Activated T-cell treated with anti-CD3 and anti-CD28 coated beads, Interleukin-2, amount 50 U/mL, for 72 hours (primary cell): ENCODE results near the gene AMMECR1. TPM values are rescaled to one million over a fixed set of nuclear protein-coding genes. Genes with fewer than 3 reads are reported as not detected.
A peak's percentile ranks its signal among the peaks of the same experiment; 100 is the strongest.
"Not testable (repeated sequence)": the region's sequence is repeated elsewhere in the genome, so short reads cannot be mapped to it uniquely, and the experiment has no call there.

Experiments
- ATAC-seq, 2 donors: fragments of 150-1000 bp; cut with Tn5 transposase; replicated peaks in 1 of 2; 2 replicates each; pipeline ENCODE4 v1.10.0; 2021; ENCODE audit warnings: moderate library complexity in 2 of 2, mild to moderate bottlenecking in 1 of 2
- DNase-seq, 2 donors: peaks; one replicate each; pipeline ENCODE4 v3.0.0; 2021 to 2022; ENCODE audit warnings: mixed read lengths in 1 of 2
- H3K27ac Mint-ChIP-seq: one replicate; pipeline ENCODE4 v1.8.0; 2022; ENCODE audit warnings: mild to moderate bottlenecking, moderate library complexity, mixed read lengths
- H3K27me3 Mint-ChIP-seq: one replicate; pipeline ENCODE4 v1.8.0; 2022; ENCODE audit warnings: low read depth, mixed read lengths
- H3K36me3 Mint-ChIP-seq, 2 donors: one replicate each; pipeline ENCODE4 v1.8.0; 2022; ENCODE audit warnings: mixed read lengths in 2 of 2, mild to moderate bottlenecking in 1 of 2; ENCODE audit not compliant: insufficient read depth in 2 of 2
- H3K4me1 Mint-ChIP-seq: one replicate; pipeline ENCODE4 v1.8.0; 2022; ENCODE audit warnings: low read depth, mixed read lengths
- H3K4me3 Mint-ChIP-seq, 2 donors: one replicate each; pipeline ENCODE4 v1.8.0; 2022; ENCODE audit warnings: mild to moderate bottlenecking in 2 of 2, mixed read lengths in 2 of 2, moderate library complexity in 2 of 2
- H3K9me3 Mint-ChIP-seq, 2 donors: one replicate each; pipeline ENCODE4 v1.8.0; 2022; ENCODE audit warnings: mixed read lengths in 2 of 2
- total RNA-seq, 2 donors: library from RNA; stranded (reverse); gene quantifications; one replicate each; pipeline ENCODE4 v1.2.3, GENCODE V29; 2022

AMMECR1 gene
- total RNA-seq, result 10 to 100 TPM; 12.8 to 15.9 TPM

- H3K27ac Mint-ChIP-seq, result peak within 1 kb of the TSS; percentile 90
- peak within 1 kb of the TSS; percentile 92 to 93 for H3K4me3 Mint-ChIP-seq
- peaks cover 19% of the 10 kb centered on the region for H3K4me1 Mint-ChIP-seq
- H3K9me3 Mint-ChIP-seq, result no peaks in the 10 kb centered on the region
- ATAC-seq, result peak; percentile 87 to 92
- peaks cover 32% of the 10 kb centered on the region for H3K27me3 Mint-ChIP-seq
- H3K36me3 Mint-ChIP-seq, result no peaks in the 10 kb centered on the region
- peak; percentile 81 to 82 for DNase-seq
Observed at GRCh38 chrX:110317820-110318663, at the start of gene AMMECR1. TSS of gene AMMECR1 (minus strand) at chrX:110318085. CDS start at chrX:110318071, 14 bp downstream.

- Mint-ChIP-seq H3K9me3 (no peaks in the 10 kb centered on the region), H3K27me3 (peaks cover 12% of the 10 kb centered on the region), H3K36me3 (no peaks in the 10 kb centered on the region), H3K4me1 (no peaks in the 10 kb centered on the region), H3K4me3 (no peak overlapping the region), H3K27ac (no peak overlapping the region)
- ATAC-seq (no peak), DNase-seq (no peak)
Observed at GRCh38 chrX:110363244-110363643, 45.4 kb upstream of the AMMECR1 start.

GRCh38 chrX:110359273-110359672 is 41.4 kb upstream of the AMMECR1 start:
- H3K36me3 Mint-ChIP-seq, result no peaks in the 10 kb centered on the region

GRCh38 chrX:110358548-110358947 is 40.7 kb upstream of the AMMECR1 start, which contains the start of gene RTL9:
TSS of gene RTL9 (plus strand) at chrX:110358848. CDS start at chrX:110450618, 91,770 bp downstream.
- no peak for DNase-seq
- Mint-ChIP-seq H3K36me3 (no peaks in the 10 kb centered on the region), H3K27ac (no peak within 1 kb of the TSS), H3K9me3 (no peaks in the 10 kb centered on the region), H3K27me3 (peaks cover 15% of the 10 kb centered on the region), H3K4me1 (no peaks in the 10 kb centered on the region), H3K4me3 (no peak within 1 kb of the TSS)
- no peak for ATAC-seq

More at GRCh38 chrX:110359273-110359672, 41.4 kb upstream of the AMMECR1 start:
- no peak for ATAC-seq
- H3K4me3 Mint-ChIP-seq, result no peak overlapping the region
- DNase-seq, result no peak
- H3K27ac Mint-ChIP-seq, result no peak overlapping the region
- peaks cover 15% of the 10 kb centered on the region for H3K27me3 Mint-ChIP-seq
- no peaks in the 10 kb centered on the region for H3K9me3 Mint-ChIP-seq
- no peaks in the 10 kb centered on the region for H3K4me1 Mint-ChIP-seq

GRCh38 chrX:110346681-110347080 is 28.8 kb upstream of the AMMECR1 start:
- ATAC-seq (no peak), DNase-seq (no peak)
- Mint-ChIP-seq H3K4me3 (no peak overlapping the region), H3K27ac (no peak overlapping the region), H3K4me1 (peaks cover 1% of the 10 kb centered on the region), H3K36me3 (peaks cover 0 to 5% of the 10 kb centered on the region in 2 donors), H3K27me3 (peaks cover 8% of the 10 kb centered on the region), H3K9me3 (no peaks in the 10 kb centered on the region)

- Mint-ChIP-seq H3K27ac (peak overlapping the region; percentile 97), H3K27me3 (peaks cover 9% of the 10 kb centered on the region), H3K9me3 (no peaks in the 10 kb centered on the region), H3K36me3 (peaks cover 0 to 5% of the 10 kb centered on the region in 2 donors), H3K4me3 (peak overlapping the region; percentile 25 to 53), H3K4me1 (peaks cover 12% of the 10 kb centered on the region)
- peak; percentile 98 to 100 for ATAC-seq
- DNase-seq, result peak in 1 of 2 donors; percentile 19
Observed at GRCh38 chrX:110341189-110342035, 23.5 kb upstream of the AMMECR1 start.

GRCh38 chrX:110338935-110339334 is 21.1 kb upstream of the AMMECR1 start:
- peaks cover 12% of the 10 kb centered on the region for H3K4me1 Mint-ChIP-seq
- peaks cover 0 to 5% of the 10 kb centered on the region in 2 donors for H3K36me3 Mint-ChIP-seq
- H3K4me3 Mint-ChIP-seq, result no peak overlapping the region
- no peak overlapping the region for H3K27ac Mint-ChIP-seq
- no peaks in the 10 kb centered on the region for H3K9me3 Mint-ChIP-seq
- peaks cover 19% of the 10 kb centered on the region for H3K27me3 Mint-ChIP-seq
- ATAC-seq, result no peak
- no peak for DNase-seq

GRCh38 chrX:110333458-110333857 is 15.6 kb upstream of the AMMECR1 start:
- H3K4me3 Mint-ChIP-seq, DNase-seq, H3K4me1 Mint-ChIP-seq, H3K27ac Mint-ChIP-seq, ATAC-seq, H3K9me3 Mint-ChIP-seq, H3K36me3 Mint-ChIP-seq: not testable (repeated sequence)
- peaks cover 19% of the 10 kb centered on the region for H3K27me3 Mint-ChIP-seq

GRCh38 chrX:110331444-110332030 is 13.7 kb upstream of the AMMECR1 start:
- no peaks in the 10 kb centered on the region for H3K36me3 Mint-ChIP-seq
- no peaks in the 10 kb centered on the region for H3K9me3 Mint-ChIP-seq
- no peak overlapping the region for H3K27ac Mint-ChIP-seq
- H3K27me3 Mint-ChIP-seq, result peaks cover 10% of the 10 kb centered on the region
- no peak for ATAC-seq
- no peak for DNase-seq
- H3K4me1 Mint-ChIP-seq, result no peaks in the 10 kb centered on the region
- no peak overlapping the region for H3K4me3 Mint-ChIP-seq

GRCh38 chrX:110328613-110329012 is 10.7 kb upstream of the AMMECR1 start:
- not testable (repeated sequence) for H3K9me3 Mint-ChIP-seq, ATAC-seq, H3K27me3 Mint-ChIP-seq, H3K4me1 Mint-ChIP-seq, H3K36me3 Mint-ChIP-seq, H3K27ac Mint-ChIP-seq, DNase-seq, H3K4me3 Mint-ChIP-seq

- DNase-seq (no peak), ATAC-seq (no peak)
- no peaks in the 10 kb centered on the region for H3K36me3 Mint-ChIP-seq
- no peak overlapping the region for H3K27ac Mint-ChIP-seq
- no peak overlapping the region for H3K4me3 Mint-ChIP-seq
- H3K4me1 Mint-ChIP-seq, result no peaks in the 10 kb centered on the region
- no peaks in the 10 kb centered on the region for H3K27me3 Mint-ChIP-seq
- H3K9me3 Mint-ChIP-seq, result peaks cover 0 to 2% of the 10 kb centered on the region in 2 donors
Observed at GRCh38 chrX:110327336-110327735, 9.5 kb upstream of the AMMECR1 start.

GRCh38 chrX:110326712-110327111 is 8.8 kb upstream of the AMMECR1 start:
- DNase-seq, result no peak
- peaks cover 0 to 2% of the 10 kb centered on the region in 2 donors for H3K9me3 Mint-ChIP-seq
- H3K36me3 Mint-ChIP-seq, result no peaks in the 10 kb centered on the region
- no peak overlapping the region for H3K4me3 Mint-ChIP-seq
- no peak for ATAC-seq
- H3K27ac Mint-ChIP-seq, result no peak overlapping the region
- peaks cover 5% of the 10 kb centered on the region for H3K27me3 Mint-ChIP-seq
- no peaks in the 10 kb centered on the region for H3K4me1 Mint-ChIP-seq

GRCh38 chrX:110322603-110323002 is 4.7 kb upstream of the AMMECR1 start:
- peaks cover 26% of the 10 kb centered on the region for H3K27me3 Mint-ChIP-seq
- DNase-seq (no peak), ATAC-seq (no peak)
- H3K4me1 Mint-ChIP-seq, result no peaks in the 10 kb centered on the region
- H3K4me3 Mint-ChIP-seq, result no peak overlapping the region
- peaks cover 0 to 2% of the 10 kb centered on the region in 2 donors for H3K9me3 Mint-ChIP-seq
- H3K36me3 Mint-ChIP-seq, result no peaks in the 10 kb centered on the region
- no peak overlapping the region for H3K27ac Mint-ChIP-seq
